Measurements from ENCODE around the gene DLG3. TPM values are rescaled to one million over a fixed set of nuclear protein-coding genes. Genes with fewer than 3 reads are reported as not detected.
"Not testable (repeated sequence)": the region's sequence is repeated elsewhere in the genome, so short reads cannot be mapped to it uniquely, and the experiment has no call there.

Gene DLG3
- polyA plus RNA-seq: 5.9 to 10.1 TPM (median 8.7 TPM) in 3 replicates
- polyA plus RNA-seq (2011; ENCODE audit: low read depth): 11.7 TPM
- polyA plus RNA-seq (2011; cell fraction: cytosol; rRNA removed): 5.4 and 8.1 TPM in 2 replicates
- 6.2 and 6.8 TPM in 2 replicates for polyA plus RNA-seq (2011; cell fraction: nucleus; rRNA removed)
- polyA plus RNA-seq (2012; ENCODE audit: low replicate concordance): 5.0 and 6.5 TPM in 2 replicates
- 5.0 to 11.3 TPM (median 5.9 TPM) in 3 replicates for polyA minus RNA-seq
- 1.3 TPM for polyA minus RNA-seq (2011; cell fraction: cytosol; rRNA and poly(A)+ RNA removed)
- 1.6 and 6.4 TPM in 2 replicates for polyA minus RNA-seq (2011; cell fraction: nucleus; rRNA and poly(A)+ RNA removed)

DNA sequence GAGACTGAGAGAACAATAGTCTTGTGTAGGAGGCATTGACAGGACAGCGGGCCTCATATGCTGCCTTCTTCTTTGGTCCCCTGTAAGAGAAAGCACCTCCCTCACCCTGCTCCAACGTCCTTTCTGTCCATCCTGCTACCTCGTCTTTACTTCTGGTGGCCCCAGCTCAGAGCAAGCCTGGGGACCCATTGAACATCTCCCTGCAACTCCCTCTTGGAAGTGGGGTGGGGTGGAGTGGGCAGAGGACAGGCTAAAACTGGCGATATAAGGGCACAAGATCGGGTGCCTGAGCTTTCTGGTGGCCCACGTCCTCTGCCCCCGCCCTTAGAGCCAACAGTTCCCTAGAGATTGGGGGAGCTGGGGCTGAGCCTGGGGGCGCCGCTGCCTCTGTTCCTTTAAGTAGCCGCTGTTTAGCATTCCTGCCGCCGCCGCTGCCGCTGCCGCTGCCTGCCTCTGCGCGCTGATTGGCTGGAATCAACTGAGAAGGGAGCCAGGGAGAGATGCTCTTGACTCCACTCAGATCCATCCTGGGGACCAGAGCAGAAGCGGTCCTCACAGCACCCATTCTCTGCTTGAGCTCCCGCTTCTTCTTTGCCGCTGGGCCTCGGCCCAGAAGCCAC, at the start of gene DLG3:
TSS of gene DLG3 (plus strand) at position 510 of the 620 bp plus-strand sequence. CDS start 367 bp downstream, outside the sequence.
- Histone ChIP-seq H3K36me3 (ENCODE audit: control insufficient read depth in 2 of 2, extremely low read depth in 1 of 2, insufficient read depth in 2 of 2, low read length in 2 of 2) (no peaks in the 10 kb centered on the region), H4K20me1 (ENCODE audit: control insufficient read depth, extremely low read depth, insufficient read depth, low read length) (no peaks in the 10 kb centered on the region), H3K4me3 (ENCODE audit: control insufficient read depth in 2 of 3, extremely low read depth in 1 of 3, insufficient read depth in 2 of 3, low read depth in 1 of 3, low read length in 3 of 3) (no peak within 1 kb of the TSS), H3K27me3 (ENCODE audit: control insufficient read depth, extremely low read depth, insufficient read depth, low read length) (peaks cover 34% of the 10 kb centered on the region), H3K79me2 (ENCODE audit: control insufficient read depth, insufficient read depth, low read length) (no peaks in the 10 kb centered on the region), H3K4me2 (ENCODE audit: control insufficient read depth, extremely low read depth, insufficient read depth, low read depth, low read length) (no peak within 1 kb of the TSS), H3K9me3 (ENCODE audit: control insufficient read depth, low read depth, low read length) (no peaks in the 10 kb centered on the region), H3K4me1 (ENCODE audit: control insufficient read depth, extremely low read depth, insufficient read depth, low read length) (peaks cover under 1% of the 10 kb centered on the region), H3K27ac (ENCODE audit: control insufficient read depth, insufficient read depth, low read length) (no peak within 1 kb of the TSS), H2AFZ (ENCODE audit: control insufficient read depth, low read length) (no peak within 1 kb of the TSS), H3K9me1 (ENCODE audit: control insufficient read depth, extremely low read depth, insufficient read depth, low read length) (no peaks in the 10 kb centered on the region), H3K9ac (ENCODE audit: control insufficient read depth, extremely low read depth, insufficient read depth, low read length) (no peak within 1 kb of the TSS)
- no peak for TF ChIP-seq EZH2 (IDR thresholded peaks at IDR 0.05; ENCODE audit: low read length)
- TF ChIP-seq, protein P1, sequence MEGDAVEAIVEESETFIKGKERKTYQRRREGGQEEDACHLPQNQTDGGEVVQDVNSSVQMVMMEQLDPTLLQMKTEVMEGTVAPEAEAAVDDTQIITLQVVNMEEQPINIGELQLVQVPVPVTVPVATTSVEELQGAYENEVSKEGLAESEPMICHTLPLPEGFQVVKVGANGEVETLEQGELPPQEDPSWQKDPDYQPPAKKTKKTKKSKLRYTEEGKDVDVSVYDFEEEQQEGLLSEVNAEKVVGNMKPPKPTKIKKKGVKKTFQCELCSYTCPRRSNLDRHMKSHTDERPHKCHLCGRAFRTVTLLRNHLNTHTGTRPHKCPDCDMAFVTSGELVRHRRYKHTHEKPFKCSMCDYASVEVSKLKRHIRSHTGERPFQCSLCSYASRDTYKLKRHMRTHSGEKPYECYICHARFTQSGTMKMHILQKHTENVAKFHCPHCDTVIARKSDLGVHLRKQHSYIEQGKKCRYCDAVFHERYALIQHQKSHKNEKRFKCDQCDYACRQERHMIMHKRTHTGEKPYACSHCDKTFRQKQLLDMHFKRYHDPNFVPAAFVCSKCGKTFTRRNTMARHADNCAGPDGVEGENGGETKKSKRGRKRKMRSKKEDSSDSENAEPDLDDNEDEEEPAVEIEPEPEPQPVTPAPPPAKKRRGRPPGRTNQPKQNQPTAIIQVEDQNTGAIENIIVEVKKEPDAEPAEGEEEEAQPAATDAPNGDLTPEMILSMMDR (optimal IDR thresholded peaks at IDR 0.05 in 1 of 3, IDR thresholded peaks at IDR 0.05 in 1 of 3, conservative IDR thresholded peaks at IDR 0.05 in 1 of 3; ENCODE audit: extremely low read depth in 1 of 3, insufficient read depth in 2 of 3, low read length in 3 of 3): no peak
- dilution Hi-C loops (cut with MboI; ENCODE audit: extremely low pct_ligation_motif_present, low sequenced_read_pairs): no loop called here
- no peak for FAIRE-seq
- DNase-seq (ENCODE audit: low read depth, low spot score): no peak

DNA sequence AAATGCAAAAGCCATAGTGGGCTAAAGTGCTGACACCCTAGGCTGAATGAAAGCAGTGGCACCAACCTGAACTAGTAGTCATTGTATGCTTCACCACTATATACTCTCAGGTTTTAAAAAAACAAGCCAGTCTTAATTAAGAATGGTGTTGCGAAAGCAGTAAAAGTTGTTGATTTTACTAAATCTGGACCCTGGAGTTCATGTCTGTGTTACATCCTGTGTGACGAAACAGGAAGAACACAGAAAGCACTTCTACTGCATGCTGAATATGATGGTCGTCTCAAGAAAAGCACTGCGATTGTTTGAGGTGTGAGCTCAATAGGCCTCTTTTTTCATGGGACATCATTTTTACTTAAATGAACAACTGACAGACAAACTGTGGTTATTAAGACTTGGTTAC, 45.7 kb upstream of the DLG3 start:
- no peak for FAIRE-seq
- Histone ChIP-seq H3K4me3 (ENCODE audit: control insufficient read depth in 2 of 3, extremely low read depth in 1 of 3, insufficient read depth in 2 of 3, low read depth in 1 of 3, low read length in 3 of 3) (no peak overlapping the region), H3K4me2 (ENCODE audit: control insufficient read depth, extremely low read depth, insufficient read depth, low read depth, low read length) (no peak overlapping the region), H2AFZ (ENCODE audit: control insufficient read depth, low read length) (no peak overlapping the region), H3K9me3 (ENCODE audit: control insufficient read depth, low read depth, low read length) (no peaks in the 10 kb centered on the region), H3K36me3 (ENCODE audit: control insufficient read depth in 2 of 2, extremely low read depth in 1 of 2, insufficient read depth in 2 of 2, low read length in 2 of 2) (no peaks in the 10 kb centered on the region), H3K4me1 (ENCODE audit: control insufficient read depth, extremely low read depth, insufficient read depth, low read length) (peaks cover 14% of the 10 kb centered on the region), H3K9me1 (ENCODE audit: control insufficient read depth, extremely low read depth, insufficient read depth, low read length) (no peaks in the 10 kb centered on the region), H3K27me3 (ENCODE audit: control insufficient read depth, extremely low read depth, insufficient read depth, low read length) (no peaks in the 10 kb centered on the region), H3K79me2 (ENCODE audit: control insufficient read depth, insufficient read depth, low read length) (no peaks in the 10 kb centered on the region), H3K9ac (ENCODE audit: control insufficient read depth, extremely low read depth, insufficient read depth, low read length) (no peak overlapping the region), H4K20me1 (ENCODE audit: control insufficient read depth, extremely low read depth, insufficient read depth, low read length) (no peaks in the 10 kb centered on the region), H3K27ac (ENCODE audit: control insufficient read depth, insufficient read depth, low read length) (no peak overlapping the region)
- no peak for DNase-seq (ENCODE audit: low read depth, low spot score)
- dilution Hi-C loops (cut with MboI; ENCODE audit: extremely low pct_ligation_motif_present, low sequenced_read_pairs): no loop called here
- TF ChIP-seq, protein P1 (optimal IDR thresholded peaks at IDR 0.05 in 1 of 3, IDR thresholded peaks at IDR 0.05 in 1 of 3, conservative IDR thresholded peaks at IDR 0.05 in 1 of 3; ENCODE audit: extremely low read depth in 1 of 3, insufficient read depth in 2 of 3, low read length in 3 of 3): no peak
- no peak for TF ChIP-seq EZH2 (IDR thresholded peaks at IDR 0.05; ENCODE audit: low read length)

DNA sequence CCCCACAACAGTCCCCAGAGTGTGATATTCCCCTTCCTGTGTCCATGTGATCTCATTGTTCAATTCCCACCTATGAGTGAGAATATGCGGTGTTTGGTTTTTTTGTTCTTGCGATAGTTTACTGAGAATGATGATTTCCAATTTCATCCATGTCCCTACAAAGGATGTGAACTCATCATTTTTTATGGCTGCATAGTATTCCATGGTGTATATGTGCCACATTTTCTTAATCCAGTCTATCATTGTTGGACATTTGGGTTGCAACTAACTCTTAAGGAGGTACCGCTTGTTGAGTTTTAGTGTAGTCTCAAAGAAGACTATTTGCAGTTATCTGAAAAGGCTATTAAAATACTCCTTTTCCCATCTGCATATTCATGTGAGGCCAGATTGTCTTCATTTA, 44.5 kb upstream of the DLG3 start:
- H3K79me2 ChIP-seq (ENCODE audit: control insufficient read depth, insufficient read depth, low read length); FAIRE-seq; H4K20me1 ChIP-seq (ENCODE audit: control insufficient read depth, extremely low read depth, insufficient read depth, low read length); H3K27me3 ChIP-seq (ENCODE audit: control insufficient read depth, extremely low read depth, insufficient read depth, low read length); H3K9ac ChIP-seq (ENCODE audit: control insufficient read depth, extremely low read depth, insufficient read depth, low read length); H3K9me3 ChIP-seq (ENCODE audit: control insufficient read depth, low read depth, low read length); DNase-seq (ENCODE audit: low read depth, low spot score); dilution Hi-C loops (cut with MboI; ENCODE audit: extremely low pct_ligation_motif_present, low sequenced_read_pairs); H3K4me3 ChIP-seq (ENCODE audit: control insufficient read depth in 2 of 3, extremely low read depth in 1 of 3, insufficient read depth in 2 of 3, low read depth in 1 of 3, low read length in 3 of 3); H3K27ac ChIP-seq (ENCODE audit: control insufficient read depth, insufficient read depth, low read length); H3K9me1 ChIP-seq (ENCODE audit: control insufficient read depth, extremely low read depth, insufficient read depth, low read length); H2AFZ ChIP-seq (ENCODE audit: control insufficient read depth, low read length); H3K4me2 ChIP-seq (ENCODE audit: control insufficient read depth, extremely low read depth, insufficient read depth, low read depth, low read length); H3K36me3 ChIP-seq (ENCODE audit: control insufficient read depth in 2 of 2, extremely low read depth in 1 of 2, insufficient read depth in 2 of 2, low read length in 2 of 2): not testable (repeated sequence)
- peaks cover 21% of the 10 kb centered on the region for H3K4me1 ChIP-seq (ENCODE audit: control insufficient read depth, extremely low read depth, insufficient read depth, low read length)

Data from keratinocyte (primary cell).